ENCODE measurements around the gene PIK3R5.

The PIK3R5 gene

DNA sequence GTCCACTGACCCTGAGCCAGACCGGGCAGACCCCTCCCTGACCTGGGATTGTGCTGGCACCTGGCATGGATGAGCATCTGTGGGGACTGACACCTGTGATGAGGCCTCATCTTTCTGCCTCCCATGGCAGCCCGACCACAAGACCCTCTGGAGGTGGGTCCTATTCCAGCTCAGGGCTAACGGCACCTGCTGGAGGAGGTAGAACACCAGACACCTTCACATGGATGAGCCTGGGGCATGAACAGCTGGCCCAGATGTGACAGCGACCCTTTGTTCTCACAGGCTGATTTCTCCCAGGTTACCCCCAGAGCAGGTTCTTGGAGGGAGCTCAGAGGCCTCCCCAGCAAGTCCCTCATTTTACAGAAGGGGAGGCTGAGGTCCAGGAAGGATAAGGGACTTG, 51.6 kb downstream of the PIK3R5 start:
- TF ChIP-seq CTCF (IDR thresholded peaks at IDR 0.05; ENCODE audit: low read depth, low read length, missing control alignments): no peak
- H3K4me3 ChIP-seq (ENCODE audit: low read depth, low read length): no peak overlapping the region
- in situ Hi-C loops (cut with HindIII; ENCODE audit: low sequenced_read_pairs): no loop called here
- DNase-seq (ENCODE audit: low read depth): no peak

DNA sequence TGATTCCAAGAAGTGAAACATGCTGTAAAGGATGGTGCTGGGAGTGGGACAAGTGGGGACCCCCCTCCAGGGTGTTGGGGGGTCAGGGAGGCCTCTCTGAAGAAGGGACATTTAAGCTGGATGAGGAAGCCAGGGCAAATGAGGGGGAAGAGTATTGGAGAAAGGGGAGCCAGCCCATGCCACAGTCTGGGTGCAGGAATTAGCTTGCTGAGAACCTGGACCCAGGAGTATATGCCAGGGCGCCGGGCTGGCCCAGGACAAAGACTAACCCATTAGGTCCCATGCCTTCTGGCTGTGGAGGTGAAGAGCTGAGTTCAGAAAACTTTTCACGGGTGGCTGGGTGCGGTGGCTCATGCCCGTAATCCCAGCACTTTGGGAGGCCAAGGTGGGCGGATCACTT, 52.4 kb downstream of the PIK3R5 start:
- no peak overlapping the region for H3K4me3 ChIP-seq (ENCODE audit: low read depth, low read length)
- DNase-seq (ENCODE audit: low read depth): no peak
- no peak for TF ChIP-seq CTCF (IDR thresholded peaks at IDR 0.05; ENCODE audit: low read depth, low read length, missing control alignments)
- in situ Hi-C loops (cut with HindIII; ENCODE audit: low sequenced_read_pairs): no loop called here

- TF ChIP-seq CTCF (IDR thresholded peaks at IDR 0.05; ENCODE audit: low read depth, low read length, missing control alignments): no peak
- in situ Hi-C loops (cut with HindIII; ENCODE audit: low sequenced_read_pairs): no loop called here
- no peak for DNase-seq (ENCODE audit: low read depth)
- no peak overlapping the region for H3K4me3 ChIP-seq (ENCODE audit: low read depth, low read length)
Measured at GRCh38 chr17:8912084-8912981, 53.2 kb downstream of the PIK3R5 start.

- in situ Hi-C loops (cut with HindIII; ENCODE audit: low sequenced_read_pairs): no loop called here
- DNase-seq (ENCODE audit: low read depth): no peak
- H3K4me3 ChIP-seq (ENCODE audit: low read depth, low read length): no peak overlapping the region
- TF ChIP-seq CTCF (IDR thresholded peaks at IDR 0.05; ENCODE audit: low read depth, low read length, missing control alignments): no peak
Measured at GRCh38 chr17:8910969-8911604, 54.4 kb downstream of the PIK3R5 start.

GRCh38 chr17:8909586-8910270, 55.8 kb downstream of the PIK3R5 start:
- no peak for DNase-seq (ENCODE audit: low read depth)
- no peak overlapping the region for H3K4me3 ChIP-seq (ENCODE audit: low read depth, low read length)
- in situ Hi-C loops (cut with HindIII; ENCODE audit: low sequenced_read_pairs): no loop called here
- TF ChIP-seq CTCF (IDR thresholded peaks at IDR 0.05; ENCODE audit: low read depth, low read length, missing control alignments): no peak

DNA sequence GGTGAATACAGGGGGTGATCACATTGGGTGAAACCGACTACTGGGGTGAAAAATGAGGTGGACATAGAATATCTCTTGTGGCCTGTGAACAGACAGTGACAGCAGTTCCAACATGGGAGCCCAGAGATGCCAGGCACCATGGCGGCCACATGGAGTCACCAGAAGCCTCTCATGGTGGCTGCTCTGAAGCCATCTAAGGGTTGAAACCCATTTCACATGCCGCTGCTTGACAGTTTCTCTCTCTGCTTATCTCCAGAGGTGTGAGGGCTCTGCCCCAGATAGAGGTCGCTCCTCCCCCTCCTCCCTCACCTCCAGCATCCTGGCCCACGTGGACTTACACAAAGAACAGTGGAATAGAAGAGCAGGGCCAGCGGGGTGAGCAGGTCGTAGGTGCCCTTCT, 60.2 kb downstream of the PIK3R5 start:
- no peak for DNase-seq (ENCODE audit: low read depth)
- TF ChIP-seq CTCF (IDR thresholded peaks at IDR 0.05; ENCODE audit: low read depth, low read length, missing control alignments): no peak

More for the DNA sequence above, 60.2 kb downstream of the PIK3R5 start:
- in situ Hi-C loops (cut with HindIII; ENCODE audit: low sequenced_read_pairs): no loop called here
- H3K4me3 ChIP-seq (ENCODE audit: low read depth, low read length): no peak overlapping the region

Measured in astrocyte of the cerebellum (primary cell).